SK-N-SH (cell line): ENCODE results near the gene WWC2.

Experiments
- CTCF ChIP-seq: fragments of 200-600 bp; sonication (generic); IDR thresholded peaks from 2 replicates; pipeline ENCODE4 v1.6.1; 2017; ENCODE audit warnings: antibody characterized with exemption, mild to moderate bottlenecking, moderate library complexity
- EP300 ChIP-seq, 2 experiments: IDR thresholded peaks; 2 replicates each; pipeline versions ENCODE4 v1.4.0 to v1.6.1; 2012; ENCODE audit warnings: borderline replicate concordance in 1 of 2, low read depth in 1 of 2, low read length in 1 of 2
- RFX5 ChIP-seq: IDR thresholded peaks from 2 replicates; pipeline ENCODE4 v1.6.1; 2012; ENCODE audit warnings: mild to moderate bottlenecking, improper control_type of control experiment, low read length
- TCF12 ChIP-seq: IDR thresholded peaks from 2 replicates; pipeline ENCODE4 v1.4.0; 2012
- YY1 ChIP-seq: IDR thresholded peaks from 2 replicates; pipeline ENCODE4 v1.4.0; 2012; ENCODE audit warnings: low read depth, mild to moderate bottlenecking

GRCh38 chr4:183099537-183100297, 660 bp downstream of the WWC2 start:
- TF ChIP-seq CTCF = peak; percentile 19; the same call in 1 of the 2 replicates
- TF ChIP-seq EP300 (IDR thresholded peaks at IDR 0.05; ENCODE audit: borderline replicate concordance in 1 of 2, low read depth in 1 of 2, low read length in 1 of 2) = no peak
- no peak for TF ChIP-seq TCF12
- TF ChIP-seq YY1 = no peak
- no peak for TF ChIP-seq RFX5
